Measurements from ENCODE around the gene HAUS5. TPM values are rescaled to one million over a fixed set of nuclear protein-coding genes. Genes with fewer than 3 reads are reported as not detected.

The HAUS5 gene
- total and polyA plus RNA-seq, 2 donors = 11.8 to 22.8 TPM

DNA sequence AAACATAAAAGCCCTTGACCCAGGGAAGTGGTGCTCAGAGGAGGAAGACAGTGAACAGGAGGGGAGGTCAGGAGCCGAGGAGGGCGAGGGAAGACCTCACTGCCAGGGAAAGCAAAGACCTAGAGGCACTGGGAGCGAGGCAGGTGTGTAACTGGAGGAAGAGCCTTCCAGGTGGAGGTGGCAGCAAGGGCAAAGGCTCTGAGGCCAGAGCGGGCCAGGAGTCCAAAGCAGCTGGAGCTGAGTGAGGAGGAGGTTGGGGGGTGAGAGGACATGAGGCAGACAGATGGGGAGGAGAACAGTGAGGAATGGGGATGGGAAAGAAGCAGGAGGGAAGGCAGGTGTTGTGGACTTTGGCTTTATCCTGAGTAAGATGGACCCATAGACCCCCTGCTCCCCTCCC is 57.4 kb downstream of the HAUS5 start:
- H3K27ac ChIP-seq (ENCODE audit: low read depth in 1 of 2, low read length in 1 of 2) = no peak overlapping the region
- peaks cover 10 to 37% of the 10 kb centered on the region in 2 donors for H3K27me3 ChIP-seq (ENCODE audit: control insufficient read depth in 2 of 2, insufficient read depth in 1 of 2, low read length in 1 of 2)
- H3K9me3 ChIP-seq (ENCODE audit: control insufficient read depth in 2 of 2, insufficient read depth in 1 of 2, low read length in 1 of 2) = no peaks in the 10 kb centered on the region
- H3K4me3 ChIP-seq (ENCODE audit: low read length in 2 of 2) = no peak overlapping the region
- H3K4me1 ChIP-seq (ENCODE audit: control insufficient read depth in 2 of 2, insufficient read depth in 2 of 2, low read length in 2 of 2) = no peaks in the 10 kb centered on the region
- no peak for DNase-seq (ENCODE audit: low read depth in 6 of 9, low spot score in 9 of 9)
- WGBS = 85% methylated on average over 4 of the region's 4 CpGs
- H3K36me3 ChIP-seq (ENCODE audit: control insufficient read depth in 2 of 2, insufficient read depth in 2 of 2, low read length in 1 of 2) = peaks cover 3 to 11% of the 10 kb centered on the region in 2 donors

DNA sequence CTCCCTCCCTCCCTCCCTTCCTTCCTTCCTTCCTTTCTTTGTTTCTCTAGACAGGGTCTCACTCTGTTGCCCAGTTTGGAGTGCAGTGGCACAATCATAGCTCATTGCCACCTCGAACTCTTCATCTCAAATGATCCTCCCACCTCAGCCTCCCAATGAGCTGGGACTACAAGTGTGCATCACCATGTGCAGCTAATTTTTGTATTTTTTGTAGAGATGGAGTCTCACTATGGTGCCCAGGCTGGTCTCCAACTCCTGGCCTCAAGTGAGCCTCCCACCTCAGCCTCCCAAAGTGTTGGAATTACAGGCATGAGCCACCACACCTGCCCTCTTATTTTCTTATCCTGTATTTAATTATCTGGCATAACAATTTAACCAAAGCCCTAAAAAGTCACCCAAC is 58.2 kb downstream of the HAUS5 start:
- H3K4me3 ChIP-seq (ENCODE audit: low read length in 2 of 2) = no peak overlapping the region
- no peaks in the 10 kb centered on the region for H3K9me3 ChIP-seq (ENCODE audit: control insufficient read depth in 2 of 2, insufficient read depth in 1 of 2, low read length in 1 of 2)
- WGBS = 96% methylated on average over 1 of the region's 1 CpG
- peaks cover under 1 to 4% of the 10 kb centered on the region in 2 donors for H3K36me3 ChIP-seq (ENCODE audit: control insufficient read depth in 2 of 2, insufficient read depth in 2 of 2, low read length in 1 of 2)
- peaks cover 10 to 40% of the 10 kb centered on the region in 2 donors for H3K27me3 ChIP-seq (ENCODE audit: control insufficient read depth in 2 of 2, insufficient read depth in 1 of 2, low read length in 1 of 2)
- no peak for DNase-seq (ENCODE audit: low read depth in 6 of 9, low spot score in 9 of 9)
- no peak overlapping the region for H3K27ac ChIP-seq (ENCODE audit: low read depth in 1 of 2, low read length in 1 of 2)
- H3K4me1 ChIP-seq (ENCODE audit: control insufficient read depth in 2 of 2, insufficient read depth in 2 of 2, low read length in 2 of 2) = no peaks in the 10 kb centered on the region

DNA sequence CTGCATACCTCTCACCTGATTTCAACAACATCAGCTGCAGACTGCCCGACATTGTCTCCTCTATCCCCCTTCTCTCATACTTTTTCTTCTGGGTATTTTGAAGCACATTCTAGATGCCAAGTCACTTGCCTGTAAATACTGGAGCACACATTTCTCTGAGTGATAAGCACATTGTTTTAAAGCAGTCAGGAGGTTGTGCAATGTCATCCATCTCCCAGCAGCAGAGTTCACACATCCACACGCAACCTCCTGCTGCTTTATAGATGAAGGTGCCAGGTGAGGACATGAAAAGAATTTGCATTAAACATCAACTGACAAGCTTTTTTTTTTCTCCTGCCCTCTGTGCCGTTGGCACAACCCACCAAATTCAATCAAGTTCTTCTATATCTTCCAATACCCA is 59.3 kb downstream of the HAUS5 start:
- WGBS = 65% methylated on average over 3 of the region's 3 CpGs
- no peaks in the 10 kb centered on the region for H3K4me1 ChIP-seq (ENCODE audit: control insufficient read depth in 2 of 2, insufficient read depth in 2 of 2, low read length in 2 of 2)
- no peak for DNase-seq (ENCODE audit: low read depth in 6 of 9, low spot score in 9 of 9)
- no peaks in the 10 kb centered on the region for H3K9me3 ChIP-seq (ENCODE audit: control insufficient read depth in 2 of 2, insufficient read depth in 1 of 2, low read length in 1 of 2)
- no peaks in the 10 kb centered on the region for H3K36me3 ChIP-seq (ENCODE audit: control insufficient read depth in 2 of 2, insufficient read depth in 2 of 2, low read length in 1 of 2)
- peaks cover 10 to 41% of the 10 kb centered on the region in 2 donors for H3K27me3 ChIP-seq (ENCODE audit: control insufficient read depth in 2 of 2, insufficient read depth in 1 of 2, low read length in 1 of 2)
- no peak overlapping the region for H3K4me3 ChIP-seq (ENCODE audit: low read length in 2 of 2)
- H3K27ac ChIP-seq (ENCODE audit: low read depth in 1 of 2, low read length in 1 of 2) = no peak overlapping the region

DNA sequence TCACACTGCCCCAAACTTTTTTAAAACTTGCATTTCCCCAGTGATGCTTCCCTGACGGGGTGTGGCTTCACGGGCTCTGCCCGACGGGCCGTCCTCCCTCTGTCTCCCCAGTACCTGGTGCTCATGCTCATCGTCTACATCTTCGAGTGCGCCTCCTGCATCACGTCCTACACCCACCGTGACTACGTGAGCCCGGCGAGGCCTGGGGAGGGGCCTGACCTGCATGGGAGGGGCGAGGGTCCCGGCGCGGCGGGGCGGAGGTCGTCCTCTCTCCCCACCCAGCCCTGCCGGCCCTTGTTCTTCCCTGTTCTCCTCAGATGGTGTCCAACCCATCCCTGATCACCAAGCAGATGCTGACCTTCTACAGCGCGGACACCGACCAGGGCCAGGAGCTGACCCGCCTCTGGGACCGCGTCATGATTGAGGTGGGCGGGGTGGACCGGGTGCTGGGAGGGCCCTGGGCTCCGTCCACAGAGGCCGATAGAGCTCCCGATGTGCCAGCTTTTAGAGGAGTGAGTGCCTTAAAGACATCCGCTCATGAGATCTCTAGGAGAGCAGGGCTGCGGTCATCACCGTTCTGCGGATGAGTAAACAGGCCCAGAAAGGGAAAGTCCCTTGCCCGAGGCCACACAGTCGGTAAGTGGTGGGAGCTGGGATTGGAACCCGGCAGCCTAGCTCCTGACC is 60.7 kb downstream of the HAUS5 start:
- no peak overlapping the region for H3K27ac ChIP-seq (ENCODE audit: low read depth in 1 of 2, low read length in 1 of 2)
- H3K27me3 ChIP-seq (ENCODE audit: control insufficient read depth in 2 of 2, insufficient read depth in 1 of 2, low read length in 1 of 2) = peaks cover 10 to 41% of the 10 kb centered on the region in 2 donors
- H3K9me3 ChIP-seq (ENCODE audit: control insufficient read depth in 2 of 2, insufficient read depth in 1 of 2, low read length in 1 of 2) = no peaks in the 10 kb centered on the region
- H3K4me1 ChIP-seq (ENCODE audit: control insufficient read depth in 2 of 2, insufficient read depth in 2 of 2, low read length in 2 of 2) = no peaks in the 10 kb centered on the region
- DNase-seq (ENCODE audit: low read depth in 6 of 9, low spot score in 9 of 9) = no peak
- no peak overlapping the region for H3K4me3 ChIP-seq (ENCODE audit: low read length in 2 of 2)
- 11% methylated on average over 39 of the region's 39 CpGs for WGBS
- no peaks in the 10 kb centered on the region for H3K36me3 ChIP-seq (ENCODE audit: control insufficient read depth in 2 of 2, insufficient read depth in 2 of 2, low read length in 1 of 2)

Other genes with a start within 250 kb of the HAUS5 start
- gene GPR42, start 241.7 kb upstream of the HAUS5 start, total RNA-seq = 0.05 TPM
- gene GPR42, start 241.7 kb upstream of the HAUS5 start, polyA plus RNA-seq = 0.25 TPM
- gene FFAR2, start 164.5 kb upstream of the HAUS5 start, total RNA-seq = 0.47 TPM
- gene FFAR2, start 164.5 kb upstream of the HAUS5 start, polyA plus RNA-seq = 1.1 TPM
- 7.9 TPM for gene KRTDAP, start 122.3 kb upstream of the HAUS5 start, total RNA-seq
- 523 TPM for gene KRTDAP, start 122.3 kb upstream of the HAUS5 start, polyA plus RNA-seq
- gene DMKN, start 99.1 kb upstream of the HAUS5 start, total RNA-seq = 23.2 TPM
- gene DMKN, start 99.1 kb upstream of the HAUS5 start, polyA plus RNA-seq = 175 TPM
- gene SBSN, start 84.4 kb upstream of the HAUS5 start, total RNA-seq = 1.5 TPM
- 56.1 TPM for gene SBSN, start 84.4 kb upstream of the HAUS5 start, polyA plus RNA-seq
- gene GAPDHS, start 79.3 kb upstream of the HAUS5 start, total RNA-seq = 0.19 TPM
- 0.16 TPM for gene GAPDHS, start 79.3 kb upstream of the HAUS5 start, polyA plus RNA-seq
- 45.0 TPM for gene TMEM147, start 67.1 kb upstream of the HAUS5 start, total RNA-seq
- 61.1 TPM for gene TMEM147, start 67.1 kb upstream of the HAUS5 start, polyA plus RNA-seq
- 0.42 TPM for gene ATP4A, start 49.1 kb upstream of the HAUS5 start, total RNA-seq
- 1.1 TPM for gene ATP4A, start 49.1 kb upstream of the HAUS5 start, polyA plus RNA-seq
- gene PMIS2, start 26.6 kb upstream of the HAUS5 start, total RNA-seq = not detected
- not detected for gene PMIS2, start 26.6 kb upstream of the HAUS5 start, polyA plus RNA-seq
- 51.8 TPM for gene RBM42, start 16.3 kb downstream of the HAUS5 start, total RNA-seq
- 57.1 TPM for gene RBM42, start 16.3 kb downstream of the HAUS5 start, polyA plus RNA-seq
- 0.76 TPM for gene ETV2, start 29.0 kb downstream of the HAUS5 start, total RNA-seq
- gene ETV2, start 29.0 kb downstream of the HAUS5 start, polyA plus RNA-seq = 1.5 TPM
- 636 TPM for gene COX6B1, start 35.6 kb downstream of the HAUS5 start, total RNA-seq
- 656 TPM for gene COX6B1, start 35.6 kb downstream of the HAUS5 start, polyA plus RNA-seq
- gene UPK1A, start 53.8 kb downstream of the HAUS5 start, total RNA-seq = not detected
- gene UPK1A, start 53.8 kb downstream of the HAUS5 start, polyA plus RNA-seq = 0.94 TPM
- gene ZBTB32, start 91.8 kb downstream of the HAUS5 start, total RNA-seq = 0.09 TPM
- gene ZBTB32, start 91.8 kb downstream of the HAUS5 start, polyA plus RNA-seq = 2.0 TPM
- gene KMT2B, start 105.3 kb downstream of the HAUS5 start, total RNA-seq = 5.2 TPM
- gene KMT2B, start 105.3 kb downstream of the HAUS5 start, polyA plus RNA-seq = 39.0 TPM
- 12.2 TPM for gene IGFLR1, start 129.7 kb downstream of the HAUS5 start, total RNA-seq
- gene IGFLR1, start 129.7 kb downstream of the HAUS5 start, polyA plus RNA-seq = 67.8 TPM
- 19.8 TPM for gene U2AF1L4, start 132.7 kb downstream of the HAUS5 start, total RNA-seq
- gene U2AF1L4, start 132.7 kb downstream of the HAUS5 start, polyA plus RNA-seq = 45.0 TPM
- gene PSENEN, start 132.9 kb downstream of the HAUS5 start, total RNA-seq = 65.1 TPM
- gene PSENEN, start 132.9 kb downstream of the HAUS5 start, polyA plus RNA-seq = 104 TPM
- 7.6 TPM for gene LIN37, start 135.8 kb downstream of the HAUS5 start, total RNA-seq
- gene LIN37, start 135.8 kb downstream of the HAUS5 start, polyA plus RNA-seq = 24.2 TPM
- 0.28 TPM for gene HSPB6, start 144.3 kb downstream of the HAUS5 start, total RNA-seq
- gene HSPB6, start 144.3 kb downstream of the HAUS5 start, polyA plus RNA-seq = 18.9 TPM
- 2.0 TPM for gene PROSER3, start 145.4 kb downstream of the HAUS5 start, total RNA-seq
- 10.0 TPM for gene PROSER3, start 145.4 kb downstream of the HAUS5 start, polyA plus RNA-seq
- gene ARHGAP33, start 162.8 kb downstream of the HAUS5 start, total RNA-seq = 1.5 TPM
- 18.6 TPM for gene ARHGAP33, start 162.8 kb downstream of the HAUS5 start, polyA plus RNA-seq
- 0.19 TPM for gene PRODH2, start 200.1 kb downstream of the HAUS5 start, total RNA-seq
- gene PRODH2, start 200.1 kb downstream of the HAUS5 start, polyA plus RNA-seq = 0.23 TPM
- gene NPHS1, start 239.8 kb downstream of the HAUS5 start, total RNA-seq = 2.4 TPM
- 0.34 TPM for gene NPHS1, start 239.8 kb downstream of the HAUS5 start, polyA plus RNA-seq
- 2.2 TPM for gene KIRREL2, start 244.2 kb downstream of the HAUS5 start, total RNA-seq
- 0.75 TPM for gene KIRREL2, start 244.2 kb downstream of the HAUS5 start, polyA plus RNA-seq

Data from thymus (tissue), 11 donors.